ENCODE data around the gene MEI4. TPM values are rescaled to one million over a fixed set of nuclear protein-coding genes. Genes with fewer than 3 reads are reported as not detected.
"Not testable (repeated sequence)": the region's sequence is repeated elsewhere in the genome, so short reads cannot be mapped to it uniquely, and the experiment has no call there.

MEI4 gene
- total RNA-seq, 4 donors from 2014 or later = not detected

DNA sequence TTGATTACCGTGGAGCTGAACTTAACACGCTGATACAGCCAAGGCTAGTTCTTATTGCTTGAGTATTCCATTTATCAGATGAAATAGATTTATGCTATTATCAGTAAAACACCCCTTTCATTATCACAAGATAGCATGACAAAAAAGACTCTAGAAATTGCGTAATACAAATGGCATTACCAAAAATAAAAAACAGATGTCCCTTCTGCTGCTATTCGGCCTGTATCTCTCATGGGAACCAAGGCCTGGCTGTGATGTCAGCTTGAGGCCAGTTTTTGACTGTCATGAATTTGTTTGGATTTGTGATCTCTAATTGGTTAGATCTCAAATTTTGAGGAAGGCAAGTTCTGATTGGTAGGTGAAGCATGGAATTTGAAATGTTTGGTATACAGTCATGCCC lies 25.2 kb downstream of the MEI4 start:
- TF ChIP-seq POLR2A (IDR thresholded peaks at IDR 0.05) = no peak
- TF ChIP-seq, protein P1, sequence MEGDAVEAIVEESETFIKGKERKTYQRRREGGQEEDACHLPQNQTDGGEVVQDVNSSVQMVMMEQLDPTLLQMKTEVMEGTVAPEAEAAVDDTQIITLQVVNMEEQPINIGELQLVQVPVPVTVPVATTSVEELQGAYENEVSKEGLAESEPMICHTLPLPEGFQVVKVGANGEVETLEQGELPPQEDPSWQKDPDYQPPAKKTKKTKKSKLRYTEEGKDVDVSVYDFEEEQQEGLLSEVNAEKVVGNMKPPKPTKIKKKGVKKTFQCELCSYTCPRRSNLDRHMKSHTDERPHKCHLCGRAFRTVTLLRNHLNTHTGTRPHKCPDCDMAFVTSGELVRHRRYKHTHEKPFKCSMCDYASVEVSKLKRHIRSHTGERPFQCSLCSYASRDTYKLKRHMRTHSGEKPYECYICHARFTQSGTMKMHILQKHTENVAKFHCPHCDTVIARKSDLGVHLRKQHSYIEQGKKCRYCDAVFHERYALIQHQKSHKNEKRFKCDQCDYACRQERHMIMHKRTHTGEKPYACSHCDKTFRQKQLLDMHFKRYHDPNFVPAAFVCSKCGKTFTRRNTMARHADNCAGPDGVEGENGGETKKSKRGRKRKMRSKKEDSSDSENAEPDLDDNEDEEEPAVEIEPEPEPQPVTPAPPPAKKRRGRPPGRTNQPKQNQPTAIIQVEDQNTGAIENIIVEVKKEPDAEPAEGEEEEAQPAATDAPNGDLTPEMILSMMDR (IDR thresholded peaks at IDR 0.05) = no peak
- Histone ChIP-seq H3K27ac (no peak overlapping the region), H3K4me3 (no peak overlapping the region), H3K9me3 (no peaks in the 10 kb centered on the region), H3K4me1 (no peaks in the 10 kb centered on the region), H3K27me3 (no peaks in the 10 kb centered on the region), H3K36me3 (no peaks in the 10 kb centered on the region)
- intact Hi-C loops (cut with DNase I) = no loop called here
- 77 to 91% methylated on average over 4 of the region's 4 CpGs for WGBS, 2 donors
- DNase-seq = no peak

DNA sequence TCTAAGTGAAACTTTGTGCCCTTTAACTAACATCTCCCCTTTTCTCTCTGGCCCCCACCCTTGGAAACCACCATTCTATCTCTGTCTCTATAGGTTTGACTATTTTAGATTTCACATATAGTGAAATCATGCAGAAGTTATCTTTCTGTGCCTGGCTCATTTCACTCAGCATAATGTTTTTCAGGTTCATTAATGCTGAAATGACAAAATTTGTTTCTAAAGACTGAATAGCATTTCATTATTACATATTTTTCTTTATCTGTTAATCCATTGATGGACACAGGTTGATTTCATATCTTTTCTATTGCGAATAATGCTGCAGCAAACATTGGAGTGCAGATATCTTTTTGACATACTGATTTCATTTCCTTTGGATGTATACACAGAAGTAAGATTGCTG lies 30.7 kb downstream of the MEI4 start:
- intact Hi-C loops (cut with DNase I) = no loop called here
- WGBS, 2 donors = 87 to 91% methylated on average over 1 of the region's 1 CpG
- TF ChIP-seq, protein P1 (IDR thresholded peaks at IDR 0.05) = no peak
- no peak for TF ChIP-seq POLR2A (IDR thresholded peaks at IDR 0.05)

DNA sequence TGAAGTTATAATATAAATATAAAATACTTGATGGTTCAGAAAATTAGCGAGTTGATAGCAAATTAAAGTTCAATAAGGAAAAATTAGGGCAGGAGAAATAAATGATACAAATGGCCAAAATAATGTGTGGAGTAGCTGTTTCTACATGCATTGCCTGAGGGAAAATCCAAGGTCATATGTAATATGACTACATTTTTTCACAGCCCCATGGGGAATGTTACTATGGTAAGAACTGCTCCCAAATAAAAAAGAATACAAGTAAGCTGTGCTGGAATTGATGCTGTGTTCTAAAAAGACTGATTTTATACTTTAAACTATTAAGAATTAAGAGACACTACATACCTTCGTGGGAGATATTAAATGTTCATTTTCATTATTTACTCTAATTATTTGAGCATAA lies 34.1 kb downstream of the MEI4 start:
- WGBS, 2 donors = 69 to 73% methylated on average over 2 of the region's 2 CpGs
- no peak for DNase-seq
- H3K27ac ChIP-seq = no peak overlapping the region

More for the DNA sequence above, 30.7 kb downstream of the MEI4 start:
- H3K4me3 ChIP-seq = no peak overlapping the region
- H3K4me1 ChIP-seq = no peaks in the 10 kb centered on the region
- H3K27me3 ChIP-seq = no peaks in the 10 kb centered on the region
- no peaks in the 10 kb centered on the region for H3K36me3 ChIP-seq
- DNase-seq = no peak
- H3K9me3 ChIP-seq = no peaks in the 10 kb centered on the region
- no peak overlapping the region for H3K27ac ChIP-seq

DNA sequence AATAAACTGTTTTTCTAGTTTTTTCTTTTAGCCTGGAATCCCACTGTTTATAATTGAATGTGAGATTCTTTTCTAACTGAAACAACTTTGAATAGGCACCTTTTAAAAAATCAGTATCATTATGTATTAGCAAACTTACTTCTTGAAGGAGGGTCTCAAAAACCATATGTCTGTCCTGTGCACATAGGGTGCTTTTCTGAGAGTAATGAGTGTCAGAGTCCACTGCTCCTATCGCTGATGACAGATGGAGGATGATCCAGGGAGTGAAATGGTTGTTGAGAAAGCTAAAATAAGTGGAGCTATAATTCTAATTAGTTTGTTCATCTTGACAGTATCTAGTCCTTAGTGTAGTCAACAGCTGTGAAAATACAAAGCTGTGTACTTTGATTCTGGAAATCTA lies 35.8 kb downstream of the MEI4 start:
- Histone ChIP-seq H3K36me3 (no peaks in the 10 kb centered on the region), H3K27ac (no peak overlapping the region), H3K9me3 (no peaks in the 10 kb centered on the region), H3K4me1 (no peaks in the 10 kb centered on the region), H3K4me3 (no peak overlapping the region), H3K27me3 (no peaks in the 10 kb centered on the region)
- intact Hi-C loops (cut with DNase I) = no loop called here
- WGBS, 2 donors = 53 to 67% methylated on average over 1 of the region's 1 CpG
- no peak for TF ChIP-seq POLR2A (IDR thresholded peaks at IDR 0.05)
- TF ChIP-seq, protein P1 (IDR thresholded peaks at IDR 0.05) = no peak
- DNase-seq = no peak

More for the DNA sequence above, 34.1 kb downstream of the MEI4 start:
- H3K9me3 ChIP-seq = no peaks in the 10 kb centered on the region
- no peaks in the 10 kb centered on the region for H3K4me1 ChIP-seq
- intact Hi-C loops (cut with DNase I) = no loop called here
- H3K36me3 ChIP-seq = no peaks in the 10 kb centered on the region
- TF ChIP-seq, protein P1 (IDR thresholded peaks at IDR 0.05) = no peak
- TF ChIP-seq POLR2A (IDR thresholded peaks at IDR 0.05) = no peak
- H3K27me3 ChIP-seq = no peaks in the 10 kb centered on the region
- no peak overlapping the region for H3K4me3 ChIP-seq

DNA sequence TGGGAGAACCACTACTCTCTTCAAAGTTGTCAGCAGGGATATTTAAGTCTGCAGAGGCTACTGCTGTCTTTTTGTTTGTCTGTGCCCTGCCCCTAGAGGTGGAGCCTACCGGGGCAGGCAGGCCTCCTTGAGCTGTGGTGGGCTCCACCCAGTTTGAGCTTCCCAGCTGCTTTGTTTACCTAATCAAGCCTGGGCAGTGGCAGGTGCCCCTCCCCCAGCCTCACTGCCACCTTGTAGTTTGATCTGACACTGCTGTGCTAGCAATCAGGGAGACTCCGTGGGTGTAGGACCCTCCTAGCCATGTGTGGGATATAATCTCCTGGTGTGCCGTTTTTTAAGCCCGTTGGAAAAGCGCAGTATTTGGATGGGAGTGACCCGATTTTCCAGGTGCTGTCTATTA lies 47.3 kb downstream of the MEI4 start:
- H3K36me3 ChIP-seq; DNase-seq; H3K27me3 ChIP-seq; intact Hi-C loops (cut with DNase I); H3K27ac ChIP-seq; H3K9me3 ChIP-seq; H3K4me1 ChIP-seq; H3K4me3 ChIP-seq: not testable (repeated sequence)
- 82 to 91% methylated on average over 5 of the region's 6 CpGs for WGBS, 2 donors

DNA sequence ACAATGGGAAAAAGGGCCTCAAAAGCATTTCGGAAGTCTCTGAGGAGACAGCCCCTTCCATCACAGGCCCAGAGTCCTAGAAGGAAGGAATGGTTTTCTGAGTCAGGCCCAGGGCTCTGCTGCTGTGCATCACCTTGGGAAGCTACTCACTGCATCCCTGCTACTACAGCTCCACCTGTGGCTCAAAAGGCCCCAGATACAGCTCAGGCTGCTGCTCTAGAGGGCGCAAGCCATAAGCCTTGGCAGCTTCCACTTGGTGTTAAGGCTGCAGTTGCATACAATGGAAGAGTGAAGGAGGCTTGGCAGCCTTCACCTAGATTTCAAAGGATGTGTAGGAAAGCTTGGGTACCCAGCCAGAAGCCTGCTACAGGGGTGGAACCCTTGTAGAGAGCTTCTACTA lies 54.8 kb downstream of the MEI4 start:
- DNase-seq = no peak
- TF ChIP-seq, protein P1 (IDR thresholded peaks at IDR 0.05) = no peak
- no peak for TF ChIP-seq POLR2A (IDR thresholded peaks at IDR 0.05)
- peaks cover 0 to 16% (median 0%) of the 10 kb centered on the region in 3 donors for H3K9me3 ChIP-seq
- H3K27me3 ChIP-seq = no peaks in the 10 kb centered on the region
- H3K4me1 ChIP-seq = no peaks in the 10 kb centered on the region
- intact Hi-C loops (cut with DNase I) = no loop called here
- no peak overlapping the region for H3K27ac ChIP-seq
- no peaks in the 10 kb centered on the region for H3K36me3 ChIP-seq
- H3K4me3 ChIP-seq = no peak overlapping the region
- WGBS, 2 donors = 60 to 71% methylated on average over 1 of the region's 2 CpGs

All from esophagus squamous epithelium (tissue), 5 donors.